Choroid plexus epithelial cell (primary cell): ENCODE measurements around the gene RAPGEF4.

ENCODE experiments used
- DNase-seq: peaks from one replicate; pipeline ENCODE4 v3.0.0-alpha.2; 2010; ENCODE audit warnings: low read depth
- H3K4me3 ChIP-seq: 2 replicates; pipeline ENCODE4 v1.5.1; 2011; ENCODE audit warnings: low read depth, mild to moderate bottlenecking, control low read depth, low read length, moderate library complexity
- CTCF ChIP-seq: conservative IDR thresholded peaks from 2 replicates; pipeline ENCODE4 v1.5.1; 2011; ENCODE audit warnings: low read depth, mild to moderate bottlenecking, control low read depth, inconsistent platforms, low read length, moderate library complexity

RAPGEF4 gene

GRCh38 chr2:172926785-172927640, 191.4 kb downstream of the RAPGEF4 start:
- peak; percentile 20 for DNase-seq
- no peak for TF ChIP-seq CTCF
- no peak overlapping the region for H3K4me3 ChIP-seq

GRCh38 chr2:172927641-172928357, 192.2 kb downstream of the RAPGEF4 start:
- no peak for TF ChIP-seq CTCF
- peak overlapping the region; percentile 12 for H3K4me3 ChIP-seq
- peak; percentile 95 for DNase-seq

GRCh38 chr2:172928756-172929155, 193.1 kb downstream of the RAPGEF4 start:
- peak; percentile 95 for DNase-seq
- H3K4me3 ChIP-seq, result peak overlapping the region; percentile 12
- peak; percentile 10 for TF ChIP-seq CTCF

GRCh38 chr2:172929644-172930043, 194.0 kb downstream of the RAPGEF4 start:
- H3K4me3 ChIP-seq, result no peak overlapping the region
- peak; percentile 11 for DNase-seq
- no peak for TF ChIP-seq CTCF

- no peak for DNase-seq
- H3K4me3 ChIP-seq, result no peak overlapping the region
- TF ChIP-seq CTCF, result no peak
Observed at GRCh38 chr2:172930871-172931255, 195.2 kb downstream of the RAPGEF4 start.

- H3K4me3 ChIP-seq, result no peak overlapping the region
- no peak for TF ChIP-seq CTCF
- DNase-seq, result peak; percentile 68
Observed at GRCh38 chr2:172931256-172931894, 195.7 kb downstream of the RAPGEF4 start.
